ENCODE measurements around the gene ZNF569.

- peak in 3 of 4 donors; percentile 14 to 37 (median 28) for TF ChIP-seq POLR2A (IDR thresholded peaks at IDR 0.05)
- TF ChIP-seq CTCF (IDR thresholded peaks at IDR 0.05) = peak in 1 of 6 experiments; percentile 11
Observed at GRCh38 chr19:37466798-37467607, at the start of gene ZNF569.

Measured in esophagus squamous epithelium (tissue), 4 donors.